Heart right ventricle (tissue), 16 donors: ENCODE data around the gene OR14J1. TPM values are rescaled to one million over a fixed set of nuclear protein-coding genes. Genes with fewer than 3 reads are reported as not detected.

Experiments used
- ATAC-seq, 8 donors: fragments of 200-7000 bp; cut with Tn5 transposase; one replicate each; pipeline ENCODE4 v1.9.1; 2020; ENCODE audit warnings: mild to moderate bottlenecking in 8 of 8, moderate library complexity in 8 of 8, moderate number of reproducible peaks in 1 of 8
- DNase-seq, 2 donors: peaks; one replicate each; pipeline ENCODE4 v3.0.0-alpha.2; 2020
- H3K27ac ChIP-seq, 10 donors: fragments of 200-600 bp; sonication (generic) in 2 of 10; one replicate each; pipeline versions ENCODE4 v1.5.0 to v1.8.0; 2020 to 2022; ENCODE audit warnings: mild to moderate bottlenecking in 3 of 10
- H3K27me3 ChIP-seq, 7 donors: fragments of 200-600 bp; one replicate each; pipeline ENCODE4 v1.8.0; 2021 to 2022; ENCODE audit warnings: mild to moderate bottlenecking in 2 of 7
- H3K36me3 ChIP-seq, 9 donors: fragments of 200-600 bp; sonication (generic) in 1 of 9; one replicate each; pipeline versions ENCODE4 v1.5.0 to v1.8.0; 2020 to 2022; ENCODE audit warnings: mild to moderate bottlenecking in 2 of 9
- H3K4me1 ChIP-seq, 9 donors: fragments of 200-600 bp; sonication (generic) in 1 of 9; one replicate each; pipeline versions ENCODE4 v1.5.0 to v1.8.0; 2020 to 2022; ENCODE audit warnings: mild to moderate bottlenecking in 4 of 9
- H3K4me3 ChIP-seq, 10 donors: fragments of 200-600 bp; sonication (generic) in 2 of 10; one replicate each; pipeline versions ENCODE4 v1.5.0 to v1.8.0; 2020 to 2022; ENCODE audit warnings: mild to moderate bottlenecking in 7 of 10, moderate library complexity in 2 of 10
- H3K9me3 ChIP-seq, 11 donors: fragments of 200-600 bp in 10 of 11; sonication (generic) in 2 of 11; one replicate each; pipeline versions ENCODE4 v1.5.0 to v1.8.0; 2013 to 2022; ENCODE audit warnings: mild to moderate bottlenecking in 2 of 11, control low read depth in 1 of 11, moderate library complexity in 1 of 11
- CTCF ChIP-seq, 9 donors: fragments of 200-600 bp; sonication (generic) in 2 of 9; IDR thresholded peaks; one replicate each; pipeline versions ENCODE4 v1.5.0 to v1.8.0; 2021 to 2022; ENCODE audit warnings: antibody characterized with exemption in 9 of 9, mild to moderate bottlenecking in 5 of 9, moderate library complexity in 1 of 9
- WGBS, 2 donors: extraction: QIAGEN DNeasy Blood & Tissue Kit; methylation state at CpG; one replicate each; pipeline ENCODE4 v1.1.7; 2013; ENCODE audit warnings: inconsistent platforms in 1 of 2; 5-methylcytosine and 5-hydroxymethylcytosine counted together
- intact Hi-C, 10 donors: fragments of 100-400 bp; cut with DNase I; formaldehyde crosslinking; loops; one replicate each; pipeline versions ENCODE4 v1.11.1 to v1.14.2; 2022
- polyA plus RNA-seq, 2 donors: library from polyadenylated mRNA; stranded (reverse); fragments of 200-250 nt; gene quantifications; one replicate each; pipeline ENCODE4 v1.2.3, GENCODE V29; 2013
- total RNA-seq, 10 donors: library from RNA; stranded (reverse); fragmentation: NEBNext Ultra II Directional in 3 of 10; extraction: Animal tissue kit (Norgen Biotek cat#: 25700) in 3 of 10; gene quantifications; one replicate each; pipeline versions ENCODE4 v1.2.1 to v1.2.4, GENCODE V29; 2021 to 2023
- donor health status: Arrhythmogenic right ventricular cardiomyopathy.
- donor health status: ischemic (EF 13 %, LVEDD 7.1; RV severe dilation, severe dysfunction).
- donor health status: healthy with polysubstance abuse.
- donor health status: DM: no; HTN: yes; CAD: no.
- donor health status: DM: no; HTN: no; CAD: no.
- donor health status: ischemic (EF 25% LVEDD 6.9; RV normal size, moderate dysfunction).
- donor health status: ischemic (EF 25% LVEDD 5.7; RV mildly dilated, moderate dysfunction).
- donor health status: healthy.
- donor health status: DM: yes; HTN: yes; CAD: no.
- donor health status: Ischemic cardiomyopathy.
- donor health status: ischemic (EF 35%, LVEDD 5.7; RV mildly dilated, moderate dysfunction).
- donor health status: nonischemic (EF 11% LVEDD 7.7; RV severe dilation, severe dysfunction).
- donor health status: DM: yes; HTN: yes; CAD: no.
- donor health status: PGD.
- donor health status: ischemic (EF 29% LVEDD 5.4; RV normal size, mild dysfunction).
- donor health status: nonischemic (EF 23%, LVEDD 6.1; RV moderate dilation, normal function).

The OR14J1 gene
- total and polyA plus RNA-seq, 12 donors = not detected

- Histone ChIP-seq H3K36me3 (no peaks in the 10 kb centered on the region), H3K9me3 (peaks cover 0 to 6% (median 0%) of the 10 kb centered on the region in 11 donors), H3K27me3 (peaks cover 0 to 4% (median 0%) of the 10 kb centered on the region in 7 donors), H3K4me1 (no peaks in the 10 kb centered on the region), H3K4me3 (no peak overlapping the region), H3K27ac (no peak overlapping the region)
- ATAC-seq (no peak), DNase-seq (no peak)
- intact Hi-C loops = no loop called here
- 26 to 27% methylated on average over 3 of the region's 3 CpGs for WGBS, 2 donors
- TF ChIP-seq CTCF (IDR thresholded peaks at IDR 0.05) = no peak
Measured at GRCh38 chr6:29263001-29263400, 38.5 kb upstream of the OR14J1 start.

DNA sequence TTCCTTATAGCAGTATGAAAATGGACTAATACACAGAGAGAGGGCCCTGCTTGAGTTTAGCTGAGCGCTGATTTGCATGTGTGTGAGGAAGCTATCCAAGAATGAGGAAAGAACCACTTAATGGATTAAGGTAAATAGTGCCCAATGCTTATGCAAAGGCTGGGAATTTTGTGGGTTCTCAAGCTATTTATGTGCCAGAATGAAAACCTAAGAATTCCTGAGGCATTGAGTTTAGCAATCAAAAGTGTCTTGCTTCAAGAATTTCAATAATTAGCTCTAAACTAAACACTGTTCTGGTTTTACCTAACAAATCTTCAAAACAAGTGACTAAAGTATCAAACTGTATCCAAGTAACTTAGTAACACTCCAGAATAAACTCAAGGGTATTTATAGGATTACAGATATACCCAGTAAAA is 7.0 kb upstream of the OR14J1 start:
- Histone ChIP-seq H3K4me1 (no peaks in the 10 kb centered on the region), H3K9me3 (no peaks in the 10 kb centered on the region), H3K27ac (no peak overlapping the region), H3K27me3 (peaks cover 0 to 6% (median 0%) of the 10 kb centered on the region in 7 donors), H3K4me3 (no peak overlapping the region), H3K36me3 (no peaks in the 10 kb centered on the region)
- ATAC-seq (no peak), DNase-seq (no peak)
- WGBS, 2 donors = 97 to 98% methylated on average over 1 of the region's 1 CpG
- intact Hi-C loops = no loop called here
- TF ChIP-seq CTCF (IDR thresholded peaks at IDR 0.05) = no peak

GRCh38 chr6:29295181-29295585 is 6.3 kb upstream of the OR14J1 start:
- H3K27me3 ChIP-seq = peaks cover 0 to 6% (median 0%) of the 10 kb centered on the region in 7 donors
- H3K27ac ChIP-seq = no peak overlapping the region
- no peak overlapping the region for H3K4me3 ChIP-seq
- WGBS, 2 donors = 78 to 83% methylated on average over 12 of the region's 12 CpGs
- intact Hi-C loops = no loop called here
- H3K9me3 ChIP-seq = no peaks in the 10 kb centered on the region
- H3K36me3 ChIP-seq = no peaks in the 10 kb centered on the region
- no peaks in the 10 kb centered on the region for H3K4me1 ChIP-seq
- TF ChIP-seq CTCF (IDR thresholded peaks at IDR 0.05) = no peak
- DNase-seq = no peak
- ATAC-seq = no peak

- DNase-seq = no peak
- no peaks in the 10 kb centered on the region for H3K36me3 ChIP-seq
- ATAC-seq = no peak
- H3K27me3 ChIP-seq = peaks cover 0 to 6% (median 0%) of the 10 kb centered on the region in 7 donors
- no peak overlapping the region for H3K27ac ChIP-seq
- WGBS, 2 donors = 91 to 94% methylated on average over 7 of the region's 7 CpGs
- H3K4me1 ChIP-seq = no peaks in the 10 kb centered on the region
- H3K4me3 ChIP-seq = no peak overlapping the region
- TF ChIP-seq CTCF (IDR thresholded peaks at IDR 0.05) = no peak
- intact Hi-C loops = no loop called here
- no peaks in the 10 kb centered on the region for H3K9me3 ChIP-seq
Measured at GRCh38 chr6:29295623-29296022, 5.9 kb upstream of the OR14J1 start.
